ENCODE data around the gene SUN1. TPM values are rescaled to one million over a fixed set of nuclear protein-coding genes. Genes with fewer than 3 reads are reported as not detected.

SUN1 gene
- total RNA-seq, 4 donors from 2014 or later: 243 to 263 (median 244) TPM

DNA sequence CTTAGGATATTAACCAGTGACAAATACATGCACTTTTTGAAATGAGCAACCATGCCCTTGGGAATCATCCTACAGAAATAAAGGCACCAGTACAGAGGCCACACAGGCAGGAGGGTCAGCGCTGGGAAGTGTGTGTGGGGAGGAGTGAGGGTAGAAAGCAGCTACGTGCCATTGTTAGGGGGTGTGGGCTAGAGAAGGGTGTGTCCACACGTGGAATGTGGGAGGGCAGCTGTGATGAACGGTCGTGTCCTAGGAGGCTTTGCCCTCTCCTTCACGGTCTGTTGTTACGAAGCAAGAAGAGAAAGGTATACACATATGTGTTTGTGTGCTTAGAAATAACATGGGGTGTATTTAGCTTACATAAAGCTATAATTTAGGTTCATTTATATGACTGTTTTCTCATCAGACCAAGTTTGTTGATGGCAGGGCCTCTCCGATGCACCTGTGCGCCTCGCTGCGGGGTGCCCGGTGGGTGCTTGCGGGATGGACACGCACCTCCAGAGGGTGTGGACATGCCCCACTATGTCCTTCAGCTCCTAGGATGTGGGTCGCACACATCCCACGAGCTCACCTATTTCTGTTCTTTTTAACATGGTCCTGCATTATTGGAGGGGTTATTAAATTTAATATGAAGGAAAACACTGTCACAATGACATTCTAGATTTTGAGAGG, 27.2 kb downstream of the SUN1 start:
- H3K9me3 ChIP-seq: no peaks in the 10 kb centered on the region
- peaks cover 4 to 100% (median 38%) of the 10 kb centered on the region in 3 donors for H3K36me3 ChIP-seq
- no peak for DNase-seq (ENCODE audit: low spot score in 2 of 2)
- H3K4me3 ChIP-seq: no peak overlapping the region
- TF ChIP-seq POLR2A (IDR thresholded peaks at IDR 0.05) (no peak), EP300 (IDR thresholded peaks at IDR 0.05) (no peak)
- TF ChIP-seq, protein P1, sequence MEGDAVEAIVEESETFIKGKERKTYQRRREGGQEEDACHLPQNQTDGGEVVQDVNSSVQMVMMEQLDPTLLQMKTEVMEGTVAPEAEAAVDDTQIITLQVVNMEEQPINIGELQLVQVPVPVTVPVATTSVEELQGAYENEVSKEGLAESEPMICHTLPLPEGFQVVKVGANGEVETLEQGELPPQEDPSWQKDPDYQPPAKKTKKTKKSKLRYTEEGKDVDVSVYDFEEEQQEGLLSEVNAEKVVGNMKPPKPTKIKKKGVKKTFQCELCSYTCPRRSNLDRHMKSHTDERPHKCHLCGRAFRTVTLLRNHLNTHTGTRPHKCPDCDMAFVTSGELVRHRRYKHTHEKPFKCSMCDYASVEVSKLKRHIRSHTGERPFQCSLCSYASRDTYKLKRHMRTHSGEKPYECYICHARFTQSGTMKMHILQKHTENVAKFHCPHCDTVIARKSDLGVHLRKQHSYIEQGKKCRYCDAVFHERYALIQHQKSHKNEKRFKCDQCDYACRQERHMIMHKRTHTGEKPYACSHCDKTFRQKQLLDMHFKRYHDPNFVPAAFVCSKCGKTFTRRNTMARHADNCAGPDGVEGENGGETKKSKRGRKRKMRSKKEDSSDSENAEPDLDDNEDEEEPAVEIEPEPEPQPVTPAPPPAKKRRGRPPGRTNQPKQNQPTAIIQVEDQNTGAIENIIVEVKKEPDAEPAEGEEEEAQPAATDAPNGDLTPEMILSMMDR (IDR thresholded peaks at IDR 0.05): no peak
- WGBS, 2 donors: 75 to 82% methylated on average over 16 of the region's 16 CpGs
- H3K4me1 ChIP-seq: no peaks in the 10 kb centered on the region
- H3K27ac ChIP-seq: peak overlapping the region in 1 of 4 donors; percentile 7
- H3K27me3 ChIP-seq: no peaks in the 10 kb centered on the region

DNA sequence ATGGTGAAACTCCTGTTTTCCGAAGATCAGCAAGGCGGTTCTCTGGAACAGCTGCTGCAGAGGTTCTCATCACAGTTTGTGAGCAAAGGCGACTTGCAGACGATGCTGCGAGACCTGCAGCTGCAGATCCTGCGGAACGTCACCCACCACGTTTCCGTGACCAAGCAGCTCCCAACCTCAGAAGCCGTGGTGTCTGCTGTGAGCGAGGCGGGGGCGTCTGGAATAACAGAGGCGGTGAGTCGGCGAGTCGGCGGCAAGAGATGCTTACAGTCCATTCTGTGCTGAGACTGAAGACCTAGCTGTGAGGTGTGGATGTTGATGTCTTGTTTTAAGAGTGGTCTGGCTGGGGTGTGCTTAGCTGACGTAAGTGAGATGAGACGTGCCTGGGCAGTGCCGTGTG, 27.9 kb downstream of the SUN1 start:
- TF ChIP-seq POLR2A (IDR thresholded peaks at IDR 0.05): no peak
- no peak for TF ChIP-seq EP300 (IDR thresholded peaks at IDR 0.05)
- TF ChIP-seq, protein P1 (IDR thresholded peaks at IDR 0.05): no peak
- Histone ChIP-seq H3K4me1 (no peaks in the 10 kb centered on the region), H3K27me3 (no peaks in the 10 kb centered on the region), H3K9me3 (no peaks in the 10 kb centered on the region), H3K27ac (no peak overlapping the region), H3K4me3 (no peak overlapping the region), H3K36me3 (peaks cover 4 to 100% (median 35%) of the 10 kb centered on the region in 3 donors)
- no peak for DNase-seq (ENCODE audit: low spot score in 2 of 2)
- WGBS, 2 donors: 88 to 95% methylated on average over 21 of the region's 21 CpGs

DNA sequence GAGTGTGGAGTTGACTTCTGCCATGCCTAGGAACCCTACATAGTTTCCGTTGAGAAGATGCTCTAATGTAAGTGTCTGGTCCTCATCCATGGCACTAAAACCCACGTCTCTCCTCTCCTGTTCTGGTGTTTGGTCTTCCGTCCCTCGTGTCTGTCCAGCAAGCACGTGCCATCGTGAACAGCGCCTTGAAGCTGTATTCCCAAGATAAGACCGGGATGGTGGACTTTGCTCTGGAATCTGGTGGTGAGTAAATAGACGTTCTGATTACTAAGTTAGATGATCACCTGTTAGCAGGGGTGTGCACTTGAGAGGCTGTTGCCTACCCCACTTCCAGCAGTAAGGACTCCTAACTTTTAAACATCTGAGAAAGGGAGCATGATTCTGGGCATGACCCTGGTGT, 28.9 kb downstream of the SUN1 start:
- H3K4me1 ChIP-seq: no peaks in the 10 kb centered on the region
- H3K4me3 ChIP-seq: no peak overlapping the region
- TF ChIP-seq POLR2A (IDR thresholded peaks at IDR 0.05): no peak
- TF ChIP-seq EP300 (IDR thresholded peaks at IDR 0.05): no peak
- TF ChIP-seq, protein P1 (IDR thresholded peaks at IDR 0.05): no peak
- peaks cover 4 to 100% (median 26%) of the 10 kb centered on the region in 3 donors for H3K36me3 ChIP-seq
- H3K27me3 ChIP-seq: no peaks in the 10 kb centered on the region
- H3K27ac ChIP-seq: no peak overlapping the region
- WGBS, 2 donors: 90 to 94% methylated on average over 9 of the region's 9 CpGs
- no peak for DNase-seq (ENCODE audit: low spot score in 2 of 2)
- no peaks in the 10 kb centered on the region for H3K9me3 ChIP-seq

DNA sequence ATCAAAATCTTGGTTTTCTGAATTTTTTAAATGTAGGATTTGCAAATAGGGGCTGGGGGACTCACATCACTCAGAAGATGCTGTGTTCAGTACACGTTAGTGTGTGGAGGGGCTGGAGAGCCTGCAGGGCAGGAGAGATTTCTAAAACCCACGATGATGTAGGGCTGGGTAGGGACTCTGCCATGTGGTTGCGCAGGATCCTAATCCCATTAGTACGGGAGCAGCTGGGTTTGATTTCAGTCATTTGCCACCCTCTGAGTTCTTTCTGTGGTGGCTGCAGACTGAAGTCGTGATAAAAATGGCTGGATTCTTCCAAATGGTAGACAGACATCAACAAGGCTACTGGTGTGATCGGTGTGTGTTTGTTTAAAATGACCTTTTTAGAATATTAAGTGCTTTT, 29.9 kb downstream of the SUN1 start:
- TF ChIP-seq POLR2A (IDR thresholded peaks at IDR 0.05) (no peak), EP300 (IDR thresholded peaks at IDR 0.05) (no peak)
- TF ChIP-seq, protein P1 (IDR thresholded peaks at IDR 0.05): no peak
- Histone ChIP-seq H3K4me3 (no peak overlapping the region), H3K4me1 (peaks cover 0 to 6% (median 0%) of the 10 kb centered on the region in 4 donors), H3K27ac (no peak overlapping the region), H3K27me3 (no peaks in the 10 kb centered on the region), H3K9me3 (no peaks in the 10 kb centered on the region), H3K36me3 (peaks cover 4 to 100% (median 18%) of the 10 kb centered on the region in 3 donors)
- WGBS, 2 donors: 85 to 87% methylated on average over 6 of the region's 6 CpGs
- no peak for DNase-seq (ENCODE audit: low spot score in 2 of 2)

DNA sequence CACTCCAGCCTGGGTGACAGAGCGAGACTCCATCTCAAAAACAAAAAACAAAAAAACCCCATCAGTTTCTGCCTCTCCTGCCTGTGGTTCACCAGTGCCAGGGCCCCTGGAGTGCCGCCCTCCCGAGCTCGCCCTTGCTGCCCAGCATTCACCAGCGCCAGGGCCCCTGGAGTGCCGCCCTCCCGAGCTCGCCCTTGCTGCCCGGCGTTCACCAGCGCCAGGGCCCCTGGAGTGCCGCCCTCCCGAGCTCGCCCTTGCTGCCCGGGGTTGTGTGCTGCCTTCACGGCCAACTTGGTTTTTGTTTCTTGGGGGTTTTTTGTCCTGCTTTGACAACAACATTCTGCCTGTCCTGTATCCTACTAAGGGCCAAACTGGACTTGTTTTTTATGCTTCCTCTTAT, 30.8 kb downstream of the SUN1 start:
- Histone ChIP-seq H3K9me3 (no peaks in the 10 kb centered on the region), H3K4me1 (peaks cover 0 to 13% (median 3%) of the 10 kb centered on the region in 4 donors), H3K4me3 (no peak overlapping the region), H3K36me3 (peaks cover 4 to 100% (median 18%) of the 10 kb centered on the region in 3 donors), H3K27ac (no peak overlapping the region), H3K27me3 (no peaks in the 10 kb centered on the region)
- no peak for DNase-seq (ENCODE audit: low spot score in 2 of 2)
- TF ChIP-seq EP300 (IDR thresholded peaks at IDR 0.05) (no peak), POLR2A (IDR thresholded peaks at IDR 0.05) (no peak)
- TF ChIP-seq, protein P1 (IDR thresholded peaks at IDR 0.05): no peak
- WGBS, 2 donors: 89 to 93% methylated on average over 16 of the region's 16 CpGs
